NT2/D1 (cell line): Measurements from ENCODE around the gene PPP1R1B.

Source experiments
- DNase-seq: peaks from one replicate; pipeline ENCODE4 v3.0.0-alpha.2; 2011; ENCODE audit warnings: low read depth, low spot score
- H3K27me3 ChIP-seq: 2 replicates; pipeline ENCODE4 v1.6.0; 2011; ENCODE audit warnings: mild to moderate bottlenecking; ENCODE audit not compliant: insufficient read length, insufficient read depth
- H3K36me3 ChIP-seq: 2 replicates; pipeline ENCODE4 v1.6.1; 2011; ENCODE audit warnings: mild to moderate bottlenecking, low read length, mixed read lengths; ENCODE audit not compliant: insufficient read depth, insufficient read length
- H3K4me1 ChIP-seq: 2 replicates; pipeline ENCODE4 v1.5.1; 2011; ENCODE audit not compliant: insufficient read depth, insufficient read length
- H3K4me3 ChIP-seq: 2 replicates; pipeline ENCODE4 v1.5.1; 2011; ENCODE audit warnings: low read depth; ENCODE audit not compliant: insufficient read length
- H3K9ac ChIP-seq: 2 replicates; pipeline ENCODE4 v1.6.0; 2011; ENCODE audit warnings: low read depth; ENCODE audit not compliant: insufficient read length
- H3K9me3 ChIP-seq: 2 replicates; pipeline ENCODE4 v1.5.1; 2011; ENCODE audit warnings: mild to moderate bottlenecking, low read length; ENCODE audit not compliant: insufficient read depth
- SUZ12 ChIP-seq: IDR thresholded peaks from 2 replicates; pipeline ENCODE4 v1.6.1; 2011; ENCODE audit not compliant: insufficient read length, insufficient read depth; ENCODE audit errors: extremely low read depth
- YY1 ChIP-seq: IDR thresholded peaks from 2 replicates; pipeline ENCODE4 v1.6.1; 2011; ENCODE audit not compliant: insufficient read length, insufficient read depth
- ZNF274 ChIP-seq: IDR thresholded peaks from 2 replicates; pipeline ENCODE4 v1.6.1; 2011; ENCODE audit warnings: mild to moderate bottlenecking, low read depth, low read length

The PPP1R1B gene

GRCh38 chr17:39598047-39598481 lies 28.7 kb upstream of the PPP1R1B start:
- Histone ChIP-seq H3K4me3 (no peak overlapping the region), H3K9me3 (no peaks in the 10 kb centered on the region), H3K4me1 (peaks cover 8% of the 10 kb centered on the region), H3K9ac (no peak overlapping the region), H3K27me3 (peaks cover 100% of the 10 kb centered on the region), H3K36me3 (no peaks in the 10 kb centered on the region)
- TF ChIP-seq SUZ12, result peak; percentile 96
- TF ChIP-seq YY1, result no peak
- no peak for DNase-seq

DNA sequence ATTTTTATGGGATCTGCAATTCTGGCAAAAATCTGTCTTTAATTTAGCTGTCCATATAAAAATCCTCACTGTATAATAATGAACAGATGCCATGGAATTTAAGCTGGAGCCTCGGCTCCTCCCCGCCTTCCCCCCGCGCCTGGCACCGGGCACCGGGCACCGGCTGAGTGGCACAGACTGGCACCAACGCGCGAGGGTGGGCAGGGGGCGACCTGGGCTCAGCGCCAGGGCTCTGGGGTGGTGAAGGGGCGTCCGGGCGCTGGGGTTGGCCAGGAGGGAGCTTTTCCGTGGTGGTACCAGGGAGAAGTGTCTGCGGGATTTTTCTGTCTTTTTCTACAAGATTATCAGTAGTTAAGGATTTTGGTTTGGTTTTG lies 28.1 kb upstream of the PPP1R1B start:
- Histone ChIP-seq H3K4me3 (no peak overlapping the region), H3K27me3 (peaks cover 100% of the 10 kb centered on the region)

DNA sequence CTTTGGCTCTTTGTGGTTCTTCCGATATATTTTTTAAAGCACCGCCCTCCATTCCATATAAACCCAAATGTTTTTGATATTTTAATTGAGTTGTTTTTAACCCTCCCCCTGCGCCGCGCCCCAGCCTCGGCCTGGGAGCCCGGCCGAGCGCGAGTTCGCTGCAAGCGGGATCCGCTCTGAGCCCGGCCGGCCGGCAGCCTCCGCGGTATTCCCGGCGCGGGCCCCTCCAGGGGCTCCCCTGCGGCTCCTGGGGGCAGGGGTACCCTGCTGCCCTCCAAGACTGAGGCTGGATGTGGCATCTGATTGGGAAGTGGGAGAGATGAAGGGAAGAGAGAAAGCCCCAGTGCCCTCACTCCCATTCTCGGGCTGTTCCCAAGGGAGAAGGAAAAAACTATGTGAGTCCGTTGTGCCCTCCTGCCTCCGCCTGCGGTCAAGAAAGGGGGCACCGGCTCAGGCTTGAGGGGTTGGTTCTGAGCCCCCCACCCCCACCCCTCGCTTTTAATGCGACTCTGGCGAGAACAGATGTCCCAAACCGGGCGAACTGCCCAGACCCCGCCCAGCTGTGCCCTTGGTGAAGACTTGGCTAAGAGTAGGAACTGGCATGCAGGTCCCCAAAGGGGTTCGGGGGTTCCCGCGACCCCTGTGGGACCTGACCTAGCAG lies 27.6 kb upstream of the PPP1R1B start:
- DNase-seq, result no peak
- Histone ChIP-seq H3K27me3 (peaks cover 100% of the 10 kb centered on the region), H3K9ac (no peak overlapping the region), H3K4me3 (no peak overlapping the region), H3K4me1 (peaks cover 13% of the 10 kb centered on the region), H3K36me3 (no peaks in the 10 kb centered on the region), H3K9me3 (no peaks in the 10 kb centered on the region)
- TF ChIP-seq YY1 (no peak), SUZ12 (peak; percentile 96)

More for the DNA sequence above, 28.1 kb upstream of the PPP1R1B start:
- peaks cover 8% of the 10 kb centered on the region for H3K4me1 ChIP-seq
- no peak overlapping the region for H3K9ac ChIP-seq
- no peaks in the 10 kb centered on the region for H3K36me3 ChIP-seq
- no peaks in the 10 kb centered on the region for H3K9me3 ChIP-seq
- TF ChIP-seq SUZ12 (no peak), YY1 (no peak), ZNF274 (no peak)
- DNase-seq, result no peak

- Histone ChIP-seq H3K4me1 (peaks cover 13% of the 10 kb centered on the region), H3K9ac (no peak overlapping the region), H3K4me3 (no peak overlapping the region)
Measured at GRCh38 chr17:39599665-39600231, 27.0 kb upstream of the PPP1R1B start.

GRCh38 chr17:39600288-39600996 lies 26.3 kb upstream of the PPP1R1B start:
- peaks cover 16% of the 10 kb centered on the region for H3K4me1 ChIP-seq
- H3K27me3 ChIP-seq, result peaks cover 100% of the 10 kb centered on the region
- TF ChIP-seq YY1, result no peak
- TF ChIP-seq ZNF274, result no peak
- no peak for TF ChIP-seq SUZ12

More at GRCh38 chr17:39599665-39600231, 27.0 kb upstream of the PPP1R1B start:
- Histone ChIP-seq H3K36me3 (no peaks in the 10 kb centered on the region), H3K9me3 (no peaks in the 10 kb centered on the region), H3K27me3 (peaks cover 100% of the 10 kb centered on the region)
- TF ChIP-seq SUZ12 (peak; percentile 100), ZNF274 (no peak)
- DNase-seq, result no peak

GRCh38 chr17:39600997-39601597 lies 25.7 kb upstream of the PPP1R1B start:
- Histone ChIP-seq H3K9ac (no peak overlapping the region), H3K4me3 (no peak overlapping the region), H3K36me3 (no peaks in the 10 kb centered on the region), H3K4me1 (peaks cover 22% of the 10 kb centered on the region), H3K27me3 (peaks cover 100% of the 10 kb centered on the region), H3K9me3 (no peaks in the 10 kb centered on the region)
- no peak for DNase-seq
- TF ChIP-seq YY1, result no peak
- peak; percentile 83 for TF ChIP-seq SUZ12
- TF ChIP-seq ZNF274, result no peak

More at GRCh38 chr17:39600288-39600996, 26.3 kb upstream of the PPP1R1B start:
- Histone ChIP-seq H3K9ac (no peak overlapping the region), H3K36me3 (no peaks in the 10 kb centered on the region), H3K4me3 (no peak overlapping the region), H3K9me3 (no peaks in the 10 kb centered on the region)
- no peak for DNase-seq

- Histone ChIP-seq H3K9ac (no peak overlapping the region), H3K27me3 (peaks cover 100% of the 10 kb centered on the region), H3K4me1 (peaks cover 25% of the 10 kb centered on the region), H3K36me3 (no peaks in the 10 kb centered on the region), H3K9me3 (no peaks in the 10 kb centered on the region), H3K4me3 (no peak overlapping the region)
- no peak for TF ChIP-seq ZNF274
- TF ChIP-seq YY1, result no peak
- TF ChIP-seq SUZ12, result peak; percentile 88
- DNase-seq, result no peak
Measured at GRCh38 chr17:39601758-39602532, 24.8 kb upstream of the PPP1R1B start.
